Endodermal cell (in vitro differentiated cells): ENCODE data around the gene DHRS11. TPM values are rescaled to one million over a fixed set of nuclear protein-coding genes. Genes with fewer than 3 reads are reported as not detected.

Experiments used
- DNase-seq: peaks from one replicate; pipeline ENCODE4 v3.0.0-alpha.2; 2017
- H3K27ac ChIP-seq: 2 replicates; pipeline ENCODE4 v1.5.1; 2013; ENCODE audit warnings: mild to moderate bottlenecking, low read depth, low read length, moderate library complexity
- H3K27me3 ChIP-seq: 2 replicates; pipeline ENCODE4 v1.6.1; 2013; ENCODE audit warnings: mild to moderate bottlenecking, low read length, moderate library complexity; ENCODE audit not compliant: insufficient read depth, control insufficient read depth, poor library complexity, severe bottlenecking
- H3K36me3 ChIP-seq: 2 replicates; pipeline ENCODE4 v1.7.0; 2013; ENCODE audit warnings: mild to moderate bottlenecking, low read length, moderate library complexity; ENCODE audit not compliant: control insufficient read depth, insufficient read depth
- H3K4me1 ChIP-seq: one replicate; pipeline ENCODE4 v1.7.0; 2013; ENCODE audit warnings: low read length; ENCODE audit not compliant: control insufficient read depth, insufficient read depth
- H3K4me3 ChIP-seq: 2 replicates; pipeline ENCODE4 v1.5.1; 2013; ENCODE audit warnings: mild to moderate bottlenecking, low read length, moderate library complexity
- H3K9ac ChIP-seq: 2 replicates; pipeline ENCODE4 v1.6.1; 2013; ENCODE audit warnings: mild to moderate bottlenecking, low read length, moderate library complexity; ENCODE audit not compliant: poor library complexity, severe bottlenecking; ENCODE audit errors: extremely low read depth
- H3K9me3 ChIP-seq: 2 replicates; pipeline ENCODE4 v1.6.1; 2013; ENCODE audit warnings: mild to moderate bottlenecking, low read length, moderate library complexity; ENCODE audit not compliant: control insufficient read depth
- H3K27ac Mint-ChIP-seq: 2 replicates; pipeline ENCODE4 v1.8.0; 2020; ENCODE audit warnings: mixed read lengths
- H3K27me3 Mint-ChIP-seq: 2 replicates; pipeline ENCODE4 v1.8.0; 2021; ENCODE audit warnings: mild to moderate bottlenecking, mixed read lengths; ENCODE audit not compliant: insufficient read depth
- H3K36me3 Mint-ChIP-seq: 2 replicates; pipeline ENCODE4 v1.8.0; 2020; ENCODE audit warnings: low read depth, mixed read lengths
- H3K4me1 Mint-ChIP-seq: 2 replicates; pipeline ENCODE4 v1.8.0; 2020; ENCODE audit warnings: mixed read lengths
- H3K4me3 Mint-ChIP-seq: 2 replicates; pipeline ENCODE4 v1.8.0; 2020; ENCODE audit warnings: mild to moderate bottlenecking, moderate library complexity, mixed read lengths
- H3K9me3 Mint-ChIP-seq: 2 replicates; pipeline ENCODE4 v1.8.0; 2020; ENCODE audit warnings: mild to moderate bottlenecking, mixed read lengths
- CTCF ChIP-seq: fragments of 200-600 bp; sonication (generic); conservative IDR thresholded peaks from 2 replicates; pipeline ENCODE4 v1.5.0; 2021; ENCODE audit warnings: antibody characterized with exemption, mild to moderate bottlenecking
- WGBS, 2 experiments: methylation state at CpG; one replicate each; pipeline versions ENCODE4 v1.1.5 to v1.1.7; 2013; ENCODE audit warnings: missing lambda C conversion rate in 2 of 2, mixed read lengths in 1 of 2; ENCODE audit not compliant: insufficient coverage in 1 of 2, insufficient read length in 1 of 2; 5-methylcytosine and 5-hydroxymethylcytosine counted together
- total RNA-seq, 2 donors: library from RNA; stranded (reverse); fragmentation: NEBNext Ultra II Directional in 1 of 2; extraction: Animal tissue kit (Norgen Biotek cat#: 25700) in 1 of 2; gene quantifications; 2 replicates in 1 of 2; 3 replicates in 1 of 2; pipeline ENCODE4 v1.2.1, GENCODE V29; 2021

DHRS11 gene
- total RNA-seq, 2 donors from 2014 or later, result 25.5 to 28.5 TPM

- no peaks in the 10 kb centered on the region for H3K27me3 Mint-ChIP-seq
- peaks cover 20% of the 10 kb centered on the region for H3K4me1 Mint-ChIP-seq
- peak overlapping the region; percentile 89 for H3K27ac Mint-ChIP-seq
- no peak for TF ChIP-seq CTCF
- peak overlapping the region; percentile 74 for H3K4me3 Mint-ChIP-seq
- WGBS, 2 experiments, result 10 to 11% methylated on average over 2 to 3 of the region's 4 CpGs
- no peaks in the 10 kb centered on the region for H3K9me3 ChIP-seq
- no peak overlapping the region for H3K27ac ChIP-seq
- peaks cover 23% of the 10 kb centered on the region for H3K36me3 Mint-ChIP-seq
- no peaks in the 10 kb centered on the region for H3K9me3 Mint-ChIP-seq
- peak overlapping the region; percentile 88 for H3K4me3 ChIP-seq
- no peaks in the 10 kb centered on the region for H3K27me3 ChIP-seq
- H3K4me1 ChIP-seq, result peaks cover 13% of the 10 kb centered on the region
- peaks cover 61% of the 10 kb centered on the region for H3K36me3 ChIP-seq
- H3K9ac ChIP-seq, result peak overlapping the region; percentile 59
- DNase-seq, result no peak
Measured at GRCh38 chr17:36592716-36593321, 1.1 kb downstream of the DHRS11 start.

GRCh38 chr17:36593656-36594316, 2.1 kb downstream of the DHRS11 start:
- Mint-ChIP-seq H3K27me3 (no peaks in the 10 kb centered on the region), H3K4me3 (peak overlapping the region; percentile 74), H3K36me3 (peaks cover 28% of the 10 kb centered on the region), H3K9me3 (no peaks in the 10 kb centered on the region), H3K27ac (no peak overlapping the region), H3K4me1 (peaks cover 20% of the 10 kb centered on the region)
- peak overlapping the region; percentile 88 for H3K4me3 ChIP-seq
- H3K27ac ChIP-seq, result no peak overlapping the region
- 87 to 92% methylated on average over 3 to 8 of the region's 8 CpGs for WGBS, 2 experiments
- no peak overlapping the region for H3K9ac ChIP-seq
- H3K36me3 ChIP-seq, result peaks cover 61% of the 10 kb centered on the region
- TF ChIP-seq CTCF, result no peak
- H3K4me1 ChIP-seq, result peaks cover 13% of the 10 kb centered on the region
- no peaks in the 10 kb centered on the region for H3K9me3 ChIP-seq
- no peaks in the 10 kb centered on the region for H3K27me3 ChIP-seq
- no peak for DNase-seq

- H3K36me3 ChIP-seq, result peaks cover 57% of the 10 kb centered on the region
- H3K27me3 Mint-ChIP-seq, result no peaks in the 10 kb centered on the region
- no peak overlapping the region for H3K9ac ChIP-seq
- H3K4me3 Mint-ChIP-seq, result no peak overlapping the region
- no peak for DNase-seq
- 86 to 87% methylated on average over 7 to 13 of the region's 13 CpGs for WGBS, 2 experiments
- no peak overlapping the region for H3K4me3 ChIP-seq
- no peaks in the 10 kb centered on the region for H3K27me3 ChIP-seq
- peaks cover 26% of the 10 kb centered on the region for H3K36me3 Mint-ChIP-seq
- peaks cover 13% of the 10 kb centered on the region for H3K4me1 ChIP-seq
- no peak overlapping the region for H3K27ac ChIP-seq
- no peaks in the 10 kb centered on the region for H3K9me3 ChIP-seq
- TF ChIP-seq CTCF, result no peak
- H3K4me1 Mint-ChIP-seq, result peaks cover 20% of the 10 kb centered on the region
- H3K27ac Mint-ChIP-seq, result peak overlapping the region; percentile 59
- no peaks in the 10 kb centered on the region for H3K9me3 Mint-ChIP-seq
Measured at GRCh38 chr17:36594626-36595401, 3.1 kb downstream of the DHRS11 start.
